Endodermal cell (in vitro differentiated cells): ENCODE results near the gene VWA1. TPM values are rescaled to one million over a fixed set of nuclear protein-coding genes. Genes with fewer than 3 reads are reported as not detected.
"Not testable (repeated sequence)": the region's sequence is repeated elsewhere in the genome, so short reads cannot be mapped to it uniquely, and the experiment has no call there.

Source experiments
- DNase-seq: peaks from one replicate; pipeline ENCODE4 v3.0.0-alpha.2; 2017
- H3K27ac ChIP-seq: 2 replicates; pipeline ENCODE4 v1.5.1; 2013; ENCODE audit warnings: mild to moderate bottlenecking, low read depth, low read length, moderate library complexity
- H3K27me3 ChIP-seq: 2 replicates; pipeline ENCODE4 v1.6.1; 2013; ENCODE audit warnings: mild to moderate bottlenecking, low read length, moderate library complexity; ENCODE audit not compliant: insufficient read depth, control insufficient read depth, poor library complexity, severe bottlenecking
- H3K36me3 ChIP-seq: 2 replicates; pipeline ENCODE4 v1.7.0; 2013; ENCODE audit warnings: mild to moderate bottlenecking, low read length, moderate library complexity; ENCODE audit not compliant: control insufficient read depth, insufficient read depth
- H3K4me1 ChIP-seq: one replicate; pipeline ENCODE4 v1.7.0; 2013; ENCODE audit warnings: low read length; ENCODE audit not compliant: control insufficient read depth, insufficient read depth
- H3K4me3 ChIP-seq: 2 replicates; pipeline ENCODE4 v1.5.1; 2013; ENCODE audit warnings: mild to moderate bottlenecking, low read length, moderate library complexity
- H3K9ac ChIP-seq: 2 replicates; pipeline ENCODE4 v1.6.1; 2013; ENCODE audit warnings: mild to moderate bottlenecking, low read length, moderate library complexity; ENCODE audit not compliant: poor library complexity, severe bottlenecking; ENCODE audit errors: extremely low read depth
- H3K9me3 ChIP-seq: 2 replicates; pipeline ENCODE4 v1.6.1; 2013; ENCODE audit warnings: mild to moderate bottlenecking, low read length, moderate library complexity; ENCODE audit not compliant: control insufficient read depth
- H3K27ac Mint-ChIP-seq: 2 replicates; pipeline ENCODE4 v1.8.0; 2020; ENCODE audit warnings: mixed read lengths
- H3K27me3 Mint-ChIP-seq: 2 replicates; pipeline ENCODE4 v1.8.0; 2021; ENCODE audit warnings: mild to moderate bottlenecking, mixed read lengths; ENCODE audit not compliant: insufficient read depth
- H3K36me3 Mint-ChIP-seq: 2 replicates; pipeline ENCODE4 v1.8.0; 2020; ENCODE audit warnings: low read depth, mixed read lengths
- H3K4me1 Mint-ChIP-seq: 2 replicates; pipeline ENCODE4 v1.8.0; 2020; ENCODE audit warnings: mixed read lengths
- H3K4me3 Mint-ChIP-seq: 2 replicates; pipeline ENCODE4 v1.8.0; 2020; ENCODE audit warnings: mild to moderate bottlenecking, moderate library complexity, mixed read lengths
- H3K9me3 Mint-ChIP-seq: 2 replicates; pipeline ENCODE4 v1.8.0; 2020; ENCODE audit warnings: mild to moderate bottlenecking, mixed read lengths
- WGBS, 2 experiments: methylation state at CpG; one replicate each; pipeline versions ENCODE4 v1.1.5 to v1.1.7; 2013; ENCODE audit warnings: missing lambda C conversion rate in 2 of 2, mixed read lengths in 1 of 2; ENCODE audit not compliant: insufficient coverage in 1 of 2, insufficient read length in 1 of 2; 5-methylcytosine and 5-hydroxymethylcytosine counted together
- total RNA-seq, 2 donors: library from RNA; stranded (reverse); fragmentation: NEBNext Ultra II Directional in 1 of 2; extraction: Animal tissue kit (Norgen Biotek cat#: 25700) in 1 of 2; gene quantifications; 2 replicates in 1 of 2; 3 replicates in 1 of 2; pipeline ENCODE4 v1.2.1, GENCODE V29; 2021
- TF ChIP-seq, protein P1 (sequence below): fragments of 200-600 bp; sonication (generic); conservative IDR thresholded peaks from 2 replicates; pipeline ENCODE4 v1.5.0; 2021; ENCODE audit warnings: antibody characterized with exemption, mild to moderate bottlenecking

The VWA1 gene
- total RNA-seq, 2 donors from 2014 or later = 12.7 to 17.4 TPM

DNA sequence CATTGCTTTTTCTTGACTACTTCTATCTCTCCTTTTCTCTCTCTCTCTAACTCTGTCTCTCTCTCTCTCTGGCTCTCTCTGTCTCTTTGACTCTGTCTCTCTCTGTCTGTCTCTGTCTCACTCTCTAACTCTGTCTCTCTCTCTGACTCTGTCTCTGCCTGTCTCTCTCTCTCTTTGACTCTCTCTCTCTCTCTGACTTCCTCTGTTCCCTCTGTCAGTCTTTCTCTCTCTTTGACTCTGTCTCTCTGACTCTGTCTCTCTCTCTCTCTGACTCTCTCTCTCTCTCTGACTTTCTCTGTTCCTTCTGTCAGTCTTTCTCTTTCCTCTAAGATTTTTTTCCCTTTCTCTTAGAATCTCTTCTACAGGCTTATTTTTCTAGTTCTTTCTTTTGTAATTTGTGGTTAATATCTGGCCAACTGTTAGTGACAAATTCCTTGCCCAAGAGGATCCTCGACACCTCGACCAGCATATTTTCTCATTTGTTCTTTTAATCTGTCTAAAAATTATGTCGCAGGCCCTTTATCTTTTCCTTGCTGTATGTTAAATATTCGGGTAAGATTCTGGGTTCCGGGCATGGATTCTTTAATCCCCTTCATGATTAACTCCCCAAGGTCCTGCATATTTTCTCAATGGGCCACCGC is 13.7 kb downstream of the VWA1 start, which contains the start of gene ATAD3C:
ATAD3C (plus strand) TSS at position 591 of the 641 bp plus-strand sequence. CDS start 995 bp downstream, outside the sequence.
- H3K4me3 ChIP-seq = no peak within 1 kb of the TSS
- no peak within 1 kb of the TSS for H3K27ac ChIP-seq
- H3K4me1 ChIP-seq = no peaks in the 10 kb centered on the region
- H3K9me3 ChIP-seq = no peaks in the 10 kb centered on the region
- no peak within 1 kb of the TSS for H3K9ac ChIP-seq
- no peak within 1 kb of the TSS for H3K27ac Mint-ChIP-seq
- TF ChIP-seq, protein P1, sequence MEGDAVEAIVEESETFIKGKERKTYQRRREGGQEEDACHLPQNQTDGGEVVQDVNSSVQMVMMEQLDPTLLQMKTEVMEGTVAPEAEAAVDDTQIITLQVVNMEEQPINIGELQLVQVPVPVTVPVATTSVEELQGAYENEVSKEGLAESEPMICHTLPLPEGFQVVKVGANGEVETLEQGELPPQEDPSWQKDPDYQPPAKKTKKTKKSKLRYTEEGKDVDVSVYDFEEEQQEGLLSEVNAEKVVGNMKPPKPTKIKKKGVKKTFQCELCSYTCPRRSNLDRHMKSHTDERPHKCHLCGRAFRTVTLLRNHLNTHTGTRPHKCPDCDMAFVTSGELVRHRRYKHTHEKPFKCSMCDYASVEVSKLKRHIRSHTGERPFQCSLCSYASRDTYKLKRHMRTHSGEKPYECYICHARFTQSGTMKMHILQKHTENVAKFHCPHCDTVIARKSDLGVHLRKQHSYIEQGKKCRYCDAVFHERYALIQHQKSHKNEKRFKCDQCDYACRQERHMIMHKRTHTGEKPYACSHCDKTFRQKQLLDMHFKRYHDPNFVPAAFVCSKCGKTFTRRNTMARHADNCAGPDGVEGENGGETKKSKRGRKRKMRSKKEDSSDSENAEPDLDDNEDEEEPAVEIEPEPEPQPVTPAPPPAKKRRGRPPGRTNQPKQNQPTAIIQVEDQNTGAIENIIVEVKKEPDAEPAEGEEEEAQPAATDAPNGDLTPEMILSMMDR = no peak
- no peak within 1 kb of the TSS for H3K4me3 Mint-ChIP-seq
- DNase-seq = no peak
- H3K27me3 Mint-ChIP-seq = peaks cover 3% of the 10 kb centered on the region
- no peaks in the 10 kb centered on the region for H3K36me3 Mint-ChIP-seq
- WGBS, 2 experiments = 82 to 96% methylated on average over 4 to 6 of the region's 6 CpGs
- H3K9me3 Mint-ChIP-seq = no peaks in the 10 kb centered on the region
- no peaks in the 10 kb centered on the region for H3K4me1 Mint-ChIP-seq
- no peaks in the 10 kb centered on the region for H3K27me3 ChIP-seq
- H3K36me3 ChIP-seq = no peaks in the 10 kb centered on the region

DNA sequence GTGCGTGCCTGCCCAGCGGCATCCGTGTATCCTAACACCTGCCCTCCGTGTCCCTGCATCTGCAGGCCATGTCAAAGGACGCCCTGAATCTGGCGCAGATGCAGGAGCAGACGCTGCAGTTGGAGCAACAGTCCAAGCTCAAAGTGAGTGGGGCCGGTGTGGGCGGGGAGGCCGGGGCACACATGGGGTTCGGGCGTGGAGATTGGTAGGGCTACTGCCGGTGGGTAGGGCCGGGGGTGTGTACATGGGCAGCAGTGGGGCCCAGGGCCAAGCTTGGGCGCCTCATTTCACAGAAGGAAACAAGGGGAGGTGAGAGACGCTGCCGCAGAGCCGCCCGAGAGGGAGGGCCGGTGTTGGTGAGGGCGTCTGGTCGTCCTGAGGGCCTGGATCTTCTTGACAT is 15.1 kb downstream of the VWA1 start:
- 90 to 91% methylated on average over 13 to 22 of the region's 22 CpGs for WGBS, 2 experiments
- H3K4me1 Mint-ChIP-seq, DNase-seq, H3K36me3 Mint-ChIP-seq, H3K4me3 Mint-ChIP-seq, H3K9ac ChIP-seq, H3K27me3 ChIP-seq, H3K36me3 ChIP-seq, H3K27ac ChIP-seq, H3K4me1 ChIP-seq, H3K9me3 ChIP-seq, H3K27me3 Mint-ChIP-seq, H3K27ac Mint-ChIP-seq, H3K4me3 ChIP-seq, H3K9me3 Mint-ChIP-seq: not testable (repeated sequence)

DNA sequence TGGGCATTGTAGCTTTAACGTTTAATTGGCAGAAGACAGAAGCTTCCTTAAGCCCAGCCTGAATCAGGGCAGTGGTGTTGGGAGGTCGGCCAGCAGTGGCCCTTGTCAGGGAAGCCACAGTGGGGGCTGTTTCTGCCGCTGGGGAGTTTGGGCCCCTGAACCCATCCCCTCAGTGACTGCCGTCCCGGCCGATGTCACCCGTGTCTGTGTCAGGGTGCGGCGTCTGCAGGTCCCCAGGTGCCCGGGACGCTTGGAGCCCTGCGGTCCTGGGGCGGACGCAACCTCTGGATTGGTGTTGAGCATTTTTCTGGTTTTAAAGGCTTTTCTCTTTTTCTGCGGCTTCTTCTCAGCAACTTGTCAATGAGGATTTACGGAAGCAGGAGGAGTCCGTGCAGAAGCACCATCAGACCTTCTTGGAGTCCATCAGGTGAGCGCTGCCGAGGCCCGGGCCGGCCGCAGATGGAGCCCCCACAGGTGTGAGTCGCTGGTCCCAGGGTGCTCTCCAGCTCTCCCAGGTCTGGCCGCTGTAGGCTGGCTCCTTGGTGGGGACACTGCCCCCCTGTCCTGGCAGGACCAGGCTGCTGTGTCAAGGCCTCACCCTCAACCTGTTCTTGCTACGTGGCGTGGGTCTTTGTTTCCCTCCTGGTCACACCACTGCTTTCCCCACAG is 16.3 kb downstream of the VWA1 start:
- peaks cover 3% of the 10 kb centered on the region for H3K27me3 Mint-ChIP-seq
- no peaks in the 10 kb centered on the region for H3K27me3 ChIP-seq
- TF ChIP-seq, protein P1 = no peak
- H3K9ac ChIP-seq = no peak overlapping the region
- H3K36me3 ChIP-seq = no peaks in the 10 kb centered on the region
- no peak overlapping the region for H3K27ac Mint-ChIP-seq
- no peaks in the 10 kb centered on the region for H3K36me3 Mint-ChIP-seq
- no peak overlapping the region for H3K4me3 Mint-ChIP-seq
- no peak for DNase-seq
- no peaks in the 10 kb centered on the region for H3K4me1 Mint-ChIP-seq
- H3K9me3 ChIP-seq = no peaks in the 10 kb centered on the region
- 94 to 96% methylated on average over 11 to 26 of the region's 26 CpGs for WGBS, 2 experiments
- H3K4me1 ChIP-seq = no peaks in the 10 kb centered on the region
- H3K4me3 ChIP-seq = no peak overlapping the region
- no peak overlapping the region for H3K27ac ChIP-seq
- H3K9me3 Mint-ChIP-seq = no peaks in the 10 kb centered on the region

DNA sequence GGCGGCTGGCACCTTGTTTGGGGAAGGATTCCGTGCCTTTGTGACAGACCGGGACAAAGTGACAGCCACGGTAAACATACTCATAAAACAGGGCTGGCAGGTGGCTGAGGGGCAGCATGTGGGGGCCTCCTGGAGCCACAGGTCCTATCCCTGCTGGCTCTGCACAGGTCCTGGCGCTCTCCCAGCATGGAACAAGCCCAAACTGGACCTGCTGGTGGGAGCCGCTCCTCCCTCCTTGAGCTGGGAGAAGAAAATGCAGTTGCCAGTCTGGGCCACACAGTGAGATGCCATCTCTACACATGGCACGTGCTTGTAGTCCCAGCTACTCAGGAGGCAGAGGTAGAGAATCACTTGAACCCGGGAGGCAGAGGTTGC is 16.9 kb downstream of the VWA1 start:
- not testable (repeated sequence) for H3K9me3 Mint-ChIP-seq, H3K4me1 ChIP-seq, H3K36me3 ChIP-seq, H3K27me3 Mint-ChIP-seq, H3K9me3 ChIP-seq, H3K27ac Mint-ChIP-seq, H3K9ac ChIP-seq, H3K27me3 ChIP-seq, H3K36me3 Mint-ChIP-seq, H3K27ac ChIP-seq, DNase-seq, H3K4me3 ChIP-seq, H3K4me3 Mint-ChIP-seq, H3K4me1 Mint-ChIP-seq
- 92 to 96% methylated on average over 8 of the region's 8 CpGs for WGBS, 2 experiments
